Measurements from ENCODE around the gene MYO7A. TPM values are rescaled to one million over a fixed set of nuclear protein-coding genes. Genes with fewer than 3 reads are reported as not detected.

The MYO7A gene
- total RNA-seq, 1 experiment from 2014 or later, result not detected

DNA sequence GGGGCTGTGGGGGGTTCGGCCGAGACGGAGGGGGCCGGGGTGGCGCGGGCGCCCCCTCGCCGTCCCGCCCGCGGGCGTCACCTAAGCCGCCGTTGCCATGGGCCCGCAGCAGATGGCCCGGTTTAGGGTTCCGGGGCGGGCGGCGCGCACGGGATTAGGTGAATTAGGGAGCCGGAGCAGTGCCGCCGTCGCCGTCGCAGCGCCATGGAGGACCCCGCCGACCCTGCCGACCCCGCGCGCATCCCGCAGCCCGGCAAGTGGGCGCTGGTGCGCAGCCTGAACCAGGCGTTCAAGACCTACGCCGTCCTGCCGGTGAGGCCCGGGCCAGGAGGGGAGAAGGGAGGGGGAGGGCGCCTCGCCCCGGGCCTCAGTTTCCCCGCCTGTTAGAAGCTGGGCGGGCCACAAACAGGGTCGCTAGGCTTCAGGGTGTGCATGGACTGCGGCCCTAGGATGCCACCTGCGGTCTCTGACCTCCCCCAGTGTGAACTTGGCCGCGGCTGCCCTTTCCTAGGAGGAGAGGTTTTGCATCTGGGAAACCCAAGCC is 10.1 kb downstream of the MYO7A start:
- DNase-seq (ENCODE audit: low read depth), result no peak
- in situ Hi-C loops (cut with HindIII; ENCODE audit: low pct_unique_long_range_greater_than_20kb, low sequenced_read_pairs), result no loop called here

DNA sequence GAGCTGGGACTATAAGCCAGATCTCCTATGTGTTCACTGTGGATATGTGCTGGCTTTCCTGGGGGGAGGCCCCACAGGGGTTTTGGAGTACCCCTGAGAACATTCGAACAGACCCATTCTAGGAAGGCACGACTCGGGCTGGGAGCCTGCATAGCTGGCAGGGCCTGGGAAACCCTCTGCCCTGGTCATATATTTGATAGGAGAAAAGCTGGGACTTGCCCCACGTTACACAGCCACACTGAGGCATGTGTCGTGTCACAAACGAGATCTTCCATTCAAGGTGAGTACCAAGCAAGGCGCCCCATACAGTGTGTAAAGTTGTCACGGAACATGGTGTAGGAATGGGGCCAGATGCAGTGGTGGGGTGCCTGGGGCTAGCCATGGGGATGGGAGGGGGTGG is 11.2 kb downstream of the MYO7A start:
- in situ Hi-C loops (cut with HindIII; ENCODE audit: low pct_unique_long_range_greater_than_20kb, low sequenced_read_pairs), result no loop called here

DNA sequence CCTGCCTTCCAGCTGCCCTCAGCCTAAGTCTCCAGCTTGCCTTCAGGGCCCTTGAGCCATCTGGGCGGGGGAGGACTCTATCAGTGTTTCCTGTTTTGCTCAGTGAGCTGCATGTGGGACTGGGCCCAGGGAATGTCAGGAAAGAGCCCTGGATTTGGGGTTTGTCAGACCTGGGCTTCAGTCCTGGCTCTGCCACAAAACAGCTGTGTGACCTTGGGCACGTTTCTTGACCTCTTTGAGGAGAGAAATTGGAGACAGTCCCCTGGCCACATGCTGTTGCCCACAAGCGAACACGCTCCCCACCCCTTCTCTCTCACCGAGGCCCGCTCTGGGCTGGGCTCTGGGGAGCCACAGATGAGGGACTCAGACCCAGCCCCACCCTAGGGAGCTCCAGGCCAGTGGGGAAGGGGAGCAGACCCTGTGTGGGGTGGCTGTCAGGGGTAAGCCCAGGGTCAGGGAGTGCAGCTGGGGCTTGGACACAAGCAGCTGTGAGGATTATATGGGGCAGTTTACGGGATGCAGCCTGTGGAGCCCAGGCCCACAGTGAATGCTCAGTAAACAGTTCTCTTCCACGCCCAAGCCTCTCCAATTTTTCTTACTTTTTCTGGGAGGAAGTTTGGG is 12.3 kb downstream of the MYO7A start:
- no peak for DNase-seq (ENCODE audit: low read depth)
- in situ Hi-C loops (cut with HindIII; ENCODE audit: low pct_unique_long_range_greater_than_20kb, low sequenced_read_pairs), result no loop called here

More for the DNA sequence above, 11.2 kb downstream of the MYO7A start:
- no peak for DNase-seq (ENCODE audit: low read depth)

DNA sequence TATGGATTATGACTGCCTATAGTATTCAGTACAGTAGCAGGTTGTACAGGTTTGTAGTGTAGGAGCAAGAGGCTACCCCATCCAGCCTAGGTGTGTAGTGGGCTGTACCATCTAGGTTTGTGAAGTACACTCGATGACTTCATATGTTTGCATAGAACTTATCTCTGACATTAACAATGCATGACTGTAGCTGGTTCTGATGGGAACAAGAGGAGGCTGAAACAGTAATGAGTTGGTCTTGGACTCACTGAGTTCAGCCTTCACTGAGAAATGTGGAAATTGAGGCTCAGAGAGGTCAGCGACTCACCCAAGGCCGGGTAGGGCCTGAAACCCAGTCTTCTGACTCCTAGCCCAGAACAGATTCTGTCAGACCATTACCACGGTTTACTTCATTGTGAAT is 13.0 kb downstream of the MYO7A start:
- DNase-seq (ENCODE audit: low read depth), result no peak
- in situ Hi-C loops (cut with HindIII; ENCODE audit: low pct_unique_long_range_greater_than_20kb, low sequenced_read_pairs), result no loop called here

DNA sequence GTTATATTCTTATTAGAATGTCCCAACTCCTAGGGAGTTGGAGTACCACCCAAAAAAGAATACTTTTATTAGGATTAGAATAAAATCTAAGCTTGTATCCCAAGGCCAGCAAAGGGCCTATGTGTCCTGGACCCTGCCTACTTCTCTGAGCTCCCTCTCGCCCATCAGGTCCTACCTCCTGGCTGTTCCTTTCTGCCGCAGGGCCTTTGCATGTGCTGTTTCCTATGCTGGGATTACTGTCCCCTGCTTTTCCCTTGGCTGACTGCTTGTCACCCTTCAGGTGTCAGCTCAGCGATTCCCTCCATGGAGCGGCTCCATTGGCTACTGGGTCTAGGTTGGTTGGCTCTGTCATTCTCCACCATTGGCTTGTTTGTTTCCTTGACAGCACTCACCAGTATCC is 13.4 kb downstream of the MYO7A start:
- DNase-seq (ENCODE audit: low read depth), result no peak
- in situ Hi-C loops (cut with HindIII; ENCODE audit: low pct_unique_long_range_greater_than_20kb, low sequenced_read_pairs), result no loop called here

DNA sequence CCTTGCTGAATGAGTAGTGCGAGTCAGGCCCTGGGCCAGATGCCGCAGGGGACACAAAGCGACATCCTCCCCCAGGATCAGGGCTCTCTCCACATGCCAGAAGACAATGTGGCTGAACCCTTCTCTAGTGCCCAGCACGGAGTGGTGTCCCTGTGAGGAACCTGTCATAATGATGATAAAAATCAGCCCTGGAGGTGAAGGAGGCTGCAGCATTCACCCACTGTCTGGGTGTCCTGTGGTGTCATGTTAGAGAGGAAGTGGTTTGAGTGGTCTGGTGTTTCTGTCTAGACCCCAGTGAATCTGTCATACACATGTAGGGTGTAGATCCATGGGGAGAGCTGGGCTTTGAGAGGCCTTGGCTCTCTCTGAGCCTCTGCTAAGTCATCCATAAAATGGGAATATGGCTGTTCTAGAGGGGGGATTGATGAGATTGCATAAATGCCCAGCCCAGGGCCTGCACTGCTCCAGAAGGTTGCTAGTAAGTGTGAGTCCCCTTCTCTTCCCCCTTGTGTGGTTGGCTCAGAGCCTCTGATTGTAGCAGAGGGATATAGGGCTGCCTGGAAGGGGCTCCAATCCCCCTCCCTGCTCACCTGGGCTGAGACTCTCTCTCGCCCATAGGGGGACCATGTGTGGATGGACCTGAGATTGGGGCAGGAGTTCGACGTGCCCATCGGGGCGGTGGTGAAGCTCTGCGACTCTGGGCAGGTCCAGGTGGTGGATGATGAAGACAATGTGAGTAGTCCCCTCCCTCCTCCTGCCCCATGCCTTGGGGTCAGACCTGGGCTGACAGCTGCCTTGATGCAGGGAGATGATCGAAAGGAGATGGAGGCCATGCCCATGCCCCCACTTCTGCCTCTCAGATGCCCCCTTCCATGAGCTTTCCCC is 14.3 kb downstream of the MYO7A start:
- DNase-seq (ENCODE audit: low read depth), result no peak
- in situ Hi-C loops (cut with HindIII; ENCODE audit: low pct_unique_long_range_greater_than_20kb, low sequenced_read_pairs), result no loop called here

DNA sequence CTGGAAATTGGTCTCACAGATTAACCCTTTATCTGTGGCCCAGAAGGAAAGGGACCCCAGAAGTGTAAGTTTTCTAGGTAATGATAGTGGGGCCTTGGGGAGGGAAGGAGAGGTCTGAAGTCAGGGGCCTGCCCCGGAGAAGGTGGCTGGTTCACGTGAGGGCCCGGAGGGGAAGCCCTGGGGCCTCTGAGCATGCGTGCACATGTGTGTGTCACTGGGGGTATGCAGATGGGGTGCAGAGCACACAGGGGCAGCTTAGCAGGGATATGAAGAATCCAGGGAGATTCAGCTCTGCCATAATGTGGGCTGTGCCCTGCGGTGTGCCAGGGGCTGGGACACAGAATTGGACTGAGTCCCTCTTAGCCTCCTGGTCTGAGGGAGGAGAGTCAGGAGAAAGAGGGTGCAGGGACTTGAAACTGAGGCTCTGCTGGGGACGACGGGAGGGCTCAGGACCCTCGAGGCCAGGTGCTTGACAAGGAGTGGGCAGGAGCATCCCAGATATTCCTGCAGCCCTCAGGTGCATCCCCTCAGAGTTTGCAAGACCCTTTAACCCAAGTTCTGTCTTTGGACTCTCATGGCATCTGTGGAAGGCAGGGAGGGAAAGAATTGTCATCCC is 15.5 kb downstream of the MYO7A start:
- in situ Hi-C loops (cut with HindIII; ENCODE audit: low pct_unique_long_range_greater_than_20kb, low sequenced_read_pairs), result no loop called here
- no peak for DNase-seq (ENCODE audit: low read depth)

DNA sequence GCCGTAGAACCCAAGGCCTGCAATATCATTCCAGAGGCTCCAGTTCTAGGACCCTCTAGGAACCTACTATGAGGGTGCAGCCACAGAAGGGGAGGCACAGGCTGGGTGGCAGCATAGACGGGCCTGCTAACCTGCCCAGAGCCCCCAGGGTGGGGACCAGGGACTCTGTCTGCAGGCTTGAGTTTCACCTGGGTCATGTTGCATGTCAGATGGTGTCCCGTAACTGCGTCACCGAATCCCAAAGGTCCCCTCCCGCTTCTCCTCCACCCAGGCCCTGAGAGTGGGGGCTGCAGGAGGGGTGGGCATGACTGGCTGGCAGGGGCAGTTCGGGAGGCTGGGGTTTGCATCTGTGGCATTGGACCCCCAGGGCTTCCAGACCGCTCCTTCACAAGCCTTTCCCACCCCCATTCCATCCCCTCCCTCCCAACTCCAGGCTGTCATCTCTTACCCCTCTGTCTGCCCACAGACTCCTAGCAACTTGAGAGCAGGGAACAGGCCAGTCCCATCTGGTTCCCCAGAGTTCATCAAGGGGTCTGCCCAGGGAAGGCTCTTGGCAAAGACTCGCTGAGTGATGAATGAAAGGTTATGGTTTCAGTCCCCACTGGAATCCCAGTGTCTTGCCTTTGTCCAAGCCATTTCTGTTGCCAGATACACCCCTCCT is 16.3 kb downstream of the MYO7A start:
- in situ Hi-C loops (cut with HindIII; ENCODE audit: low pct_unique_long_range_greater_than_20kb, low sequenced_read_pairs), result no loop called here
- DNase-seq (ENCODE audit: low read depth), result no peak

DNA sequence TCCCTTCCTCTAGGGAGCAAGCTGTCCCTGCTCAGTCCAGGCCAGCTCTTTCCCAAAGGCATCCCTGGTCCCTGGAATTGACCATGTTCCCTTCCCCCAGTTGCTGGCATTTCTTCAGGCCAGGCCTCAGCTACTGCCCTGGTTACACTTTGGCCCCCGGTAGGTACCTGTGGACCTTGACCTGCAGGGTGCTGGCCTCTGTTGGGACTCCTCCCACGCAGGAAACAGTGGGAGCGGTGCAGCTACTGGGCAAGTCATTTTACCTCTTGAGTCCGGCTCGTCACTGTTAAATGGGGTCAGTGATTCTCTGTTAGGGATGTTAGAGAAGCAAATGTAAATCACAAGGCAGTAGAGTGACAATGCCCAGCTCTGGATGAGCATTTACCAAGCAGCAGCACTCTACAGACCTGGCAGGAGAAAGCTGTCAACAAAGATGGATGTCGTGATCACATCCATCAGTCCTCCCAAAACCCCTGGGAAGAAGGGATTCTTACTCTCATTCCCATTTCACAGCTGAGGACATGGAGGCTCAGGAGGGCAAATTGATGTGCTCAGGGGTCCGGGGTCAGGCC is 16.9 kb downstream of the MYO7A start:
- no peak for DNase-seq (ENCODE audit: low read depth)
- in situ Hi-C loops (cut with HindIII; ENCODE audit: low pct_unique_long_range_greater_than_20kb, low sequenced_read_pairs), result no loop called here

DNA sequence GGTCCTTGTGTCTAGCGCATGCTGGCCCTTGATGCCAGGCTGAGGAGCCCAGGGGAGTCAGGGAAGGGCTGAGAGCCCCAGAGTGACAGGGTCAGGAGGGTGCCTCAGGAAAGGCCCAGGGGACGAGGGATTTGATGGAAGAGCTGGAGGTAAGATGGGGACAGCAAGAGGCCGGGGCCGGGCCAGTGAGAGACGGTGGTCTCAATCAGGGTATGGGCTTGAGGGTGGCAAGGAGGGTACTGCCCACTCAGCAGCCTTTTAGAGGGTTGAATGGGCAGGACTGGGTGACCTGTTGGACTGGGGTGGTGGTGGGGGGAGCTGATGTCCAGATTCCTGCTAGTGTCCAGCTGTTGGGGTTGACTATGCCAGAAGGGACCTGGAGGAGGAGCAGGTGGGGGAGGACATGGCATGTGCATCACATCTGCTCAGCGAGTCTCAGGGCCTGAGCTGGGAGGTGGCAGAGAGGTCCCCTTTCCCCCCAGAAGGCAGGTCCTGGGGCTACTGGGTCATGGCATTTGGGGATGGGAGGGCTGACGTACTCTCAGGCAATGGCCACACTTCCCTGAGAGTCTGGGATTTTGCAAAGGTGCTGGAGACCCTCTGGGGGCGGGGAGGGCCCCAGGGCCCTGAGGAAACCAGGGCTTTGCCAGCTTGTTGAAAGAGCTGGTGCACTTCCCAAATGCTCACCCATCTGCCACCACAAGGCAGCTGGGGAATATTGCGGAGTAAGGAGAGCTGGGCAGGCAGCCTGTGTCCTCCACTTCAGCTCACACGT is 18.4 kb downstream of the MYO7A start:
- DNase-seq (ENCODE audit: low read depth), result no peak
- in situ Hi-C loops (cut with HindIII; ENCODE audit: low pct_unique_long_range_greater_than_20kb, low sequenced_read_pairs), result no loop called here

DNA sequence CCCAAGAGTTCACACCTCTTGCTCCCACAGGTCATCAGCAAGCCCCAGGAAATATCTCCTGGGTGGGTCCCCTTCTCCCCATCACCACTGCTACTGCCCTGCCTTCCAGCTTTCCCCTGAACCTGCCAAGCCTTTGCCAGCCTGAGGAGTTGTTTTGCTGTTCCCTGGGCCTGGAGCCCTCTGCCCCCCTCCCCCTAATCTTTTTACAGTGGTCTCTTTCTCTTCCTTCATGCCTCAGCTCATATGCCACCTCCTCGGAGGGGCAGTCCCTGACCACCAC is 18.9 kb downstream of the MYO7A start:
- DNase-seq (ENCODE audit: low read depth), result no peak
- in situ Hi-C loops (cut with HindIII; ENCODE audit: low pct_unique_long_range_greater_than_20kb, low sequenced_read_pairs), result no loop called here

DNA sequence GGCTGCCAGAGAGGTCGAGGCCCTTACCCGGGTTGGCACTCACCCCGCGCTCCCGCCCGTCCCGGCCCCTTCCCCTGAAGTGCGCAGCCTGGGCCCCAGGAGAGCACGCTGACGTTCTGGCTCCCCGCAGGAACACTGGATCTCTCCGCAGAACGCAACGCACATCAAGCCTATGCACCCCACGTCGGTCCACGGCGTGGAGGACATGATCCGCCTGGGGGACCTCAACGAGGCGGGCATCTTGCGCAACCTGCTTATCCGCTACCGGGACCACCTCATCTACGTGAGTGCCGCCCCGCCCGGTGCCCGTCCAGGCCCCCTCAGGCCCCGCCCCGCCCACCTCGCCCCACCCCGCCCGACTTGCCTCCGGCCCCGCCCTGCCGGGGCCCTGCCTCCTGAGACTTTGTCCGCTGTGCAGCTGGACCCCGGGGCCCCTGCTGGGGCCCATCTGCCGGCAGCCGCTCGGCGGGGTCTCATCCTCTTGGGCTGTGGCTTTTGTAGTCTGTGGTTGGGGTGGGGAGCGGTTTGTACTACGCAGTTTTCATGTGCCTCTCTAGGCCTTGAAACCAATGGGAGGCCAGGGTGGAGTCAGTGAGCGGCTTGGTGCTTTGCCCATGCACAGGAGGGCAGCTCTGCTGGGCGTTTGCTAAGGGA is 19.7 kb downstream of the MYO7A start:
- no peak for DNase-seq (ENCODE audit: low read depth)
- in situ Hi-C loops (cut with HindIII; ENCODE audit: low pct_unique_long_range_greater_than_20kb, low sequenced_read_pairs), result no loop called here

DNA sequence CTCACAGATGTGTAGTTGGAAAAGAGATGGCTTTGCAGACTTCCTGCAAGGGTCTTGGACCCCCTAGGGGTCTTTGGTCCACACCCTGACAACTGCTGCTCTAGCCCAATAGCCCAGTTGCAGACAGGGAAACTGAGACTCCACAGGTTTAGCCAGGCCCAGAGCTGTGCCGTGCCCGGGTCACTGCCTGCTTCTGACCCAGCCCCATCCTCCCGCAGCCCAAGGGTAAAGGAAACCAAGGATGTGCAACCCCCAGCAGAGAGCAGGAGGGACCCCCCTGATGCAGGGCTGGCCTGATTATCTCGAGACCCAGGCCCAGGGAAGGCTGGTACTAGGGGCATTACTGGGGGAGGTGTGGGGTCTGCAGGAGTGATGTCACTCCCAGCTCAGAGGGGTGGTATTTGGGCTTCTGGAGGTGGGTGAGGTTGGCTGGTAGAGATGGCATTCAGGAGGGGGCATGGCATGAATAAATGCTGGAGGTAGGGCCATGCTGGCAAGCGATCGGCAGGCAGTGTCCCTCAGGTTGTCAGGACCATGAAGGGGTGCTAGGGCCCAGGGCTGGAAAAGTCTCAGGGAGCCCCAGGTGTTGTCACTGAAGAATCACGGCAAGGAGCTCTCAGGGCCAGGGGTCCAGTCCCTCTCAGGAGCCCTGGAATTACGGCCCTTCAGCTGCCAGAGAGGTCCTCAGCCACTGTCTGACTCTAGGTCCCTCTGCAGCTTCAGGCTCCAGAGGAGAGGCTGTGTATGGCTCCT is 21.1 kb downstream of the MYO7A start:
- no peak for DNase-seq (ENCODE audit: low read depth)
- in situ Hi-C loops (cut with HindIII; ENCODE audit: low pct_unique_long_range_greater_than_20kb, low sequenced_read_pairs), result no loop called here

DNA sequence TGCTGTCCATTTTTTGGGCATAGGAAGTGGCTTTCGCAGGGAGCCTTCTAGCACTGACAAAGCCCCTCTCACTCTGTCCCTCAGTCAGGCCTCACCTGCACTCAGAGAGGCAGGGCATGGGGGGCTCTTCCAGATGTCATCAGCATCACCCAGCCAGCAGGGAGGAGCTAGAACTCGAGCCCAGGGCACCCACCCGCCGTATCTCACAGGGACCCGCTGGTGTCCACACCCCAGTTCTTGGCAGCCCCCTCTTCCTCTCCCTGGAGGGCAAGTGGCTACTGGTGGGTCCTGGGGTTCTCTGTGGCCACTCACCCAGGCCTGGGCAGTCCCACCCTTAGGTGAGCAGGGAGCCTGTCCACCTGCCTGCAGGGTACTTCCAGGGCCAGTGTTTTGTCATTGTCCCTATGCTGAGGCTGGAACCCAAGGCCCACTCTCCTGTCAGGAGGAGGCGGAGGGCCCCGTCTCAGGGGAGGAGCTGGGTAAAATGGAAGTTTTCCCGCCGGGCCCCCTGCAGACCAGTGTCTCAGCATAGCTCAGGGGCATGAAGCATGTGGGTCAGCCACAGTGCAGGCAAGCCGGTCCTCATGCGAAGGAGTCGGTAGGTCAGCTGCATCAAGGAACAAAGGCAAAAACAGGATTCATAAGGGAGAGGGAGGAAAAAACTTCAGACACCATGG is 21.8 kb downstream of the MYO7A start:
- in situ Hi-C loops (cut with HindIII; ENCODE audit: low pct_unique_long_range_greater_than_20kb, low sequenced_read_pairs), result no loop called here
- DNase-seq (ENCODE audit: low read depth), result no peak

DNA sequence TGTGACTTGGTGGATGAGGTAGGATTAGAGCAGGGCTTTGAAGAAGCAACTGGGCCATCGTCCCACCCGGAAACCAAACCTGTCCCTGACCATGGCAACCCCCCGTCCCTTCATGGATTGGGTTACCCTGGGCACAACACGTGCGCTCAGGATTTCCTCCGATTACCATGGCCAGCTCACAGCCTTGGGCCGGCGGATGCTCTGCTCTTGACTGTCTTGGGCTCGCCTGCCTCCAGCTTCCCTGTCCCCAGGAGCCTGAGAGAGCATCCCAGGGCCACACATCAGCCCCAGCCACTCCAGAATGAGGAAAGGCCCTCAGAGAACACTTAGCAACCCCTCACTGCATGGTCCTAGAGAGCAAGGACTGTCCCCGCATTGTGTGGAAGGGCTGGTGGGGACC is 22.8 kb downstream of the MYO7A start:
- DNase-seq (ENCODE audit: low read depth), result no peak

DNA sequence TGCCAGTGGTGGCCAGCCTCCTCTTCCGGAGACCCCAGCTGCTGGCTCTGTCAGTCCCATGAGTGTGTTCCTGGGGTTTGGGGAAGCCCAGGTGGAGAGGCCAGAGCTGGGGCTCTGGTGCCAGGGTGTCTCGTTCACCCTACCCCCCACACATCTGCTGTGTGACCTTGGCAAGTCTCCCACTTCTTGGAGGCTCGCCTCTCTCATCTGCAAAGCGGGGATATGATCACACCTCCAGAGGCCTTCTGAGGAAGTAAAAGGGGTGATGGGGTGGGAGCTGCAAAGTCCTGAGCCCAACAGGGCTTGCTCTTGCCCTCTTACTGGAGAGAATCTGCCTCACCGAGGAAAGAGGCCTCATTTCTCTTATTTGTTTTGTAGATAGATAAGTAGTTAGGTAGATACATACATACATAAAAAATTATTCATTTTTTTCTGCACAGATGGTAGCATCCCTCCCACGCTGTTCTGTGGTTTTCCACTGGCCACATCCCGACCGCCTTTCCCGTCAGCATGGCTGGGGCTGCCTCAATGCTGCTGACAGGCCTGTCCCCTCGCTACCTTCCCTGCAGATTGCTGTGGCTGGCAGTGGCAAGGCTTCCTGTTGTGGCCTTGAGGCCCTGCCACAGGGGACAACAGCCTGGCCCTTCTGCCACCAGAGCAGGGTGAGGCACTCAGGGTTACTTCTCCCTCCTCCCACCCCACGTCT is 23.9 kb downstream of the MYO7A start:
- no peak for DNase-seq (ENCODE audit: low read depth)
- in situ Hi-C loops (cut with HindIII; ENCODE audit: low pct_unique_long_range_greater_than_20kb, low sequenced_read_pairs), result no loop called here

More for the DNA sequence above, 22.8 kb downstream of the MYO7A start:
- in situ Hi-C loops (cut with HindIII; ENCODE audit: low pct_unique_long_range_greater_than_20kb, low sequenced_read_pairs), result no loop called here

All from Caki2 (cell line).